GM12872 (cell line): ENCODE data around the gene FBLN5.

ENCODE experiments used
- TF ChIP-seq, protein P1 (sequence below): IDR thresholded peaks from 3 replicates; pipeline ENCODE4 v1.5.1; 2011; ENCODE audit warnings: low read depth, mild to moderate bottlenecking, low read length, moderate library complexity; ENCODE audit not compliant: insufficient read depth

Gene FBLN5

DNA sequence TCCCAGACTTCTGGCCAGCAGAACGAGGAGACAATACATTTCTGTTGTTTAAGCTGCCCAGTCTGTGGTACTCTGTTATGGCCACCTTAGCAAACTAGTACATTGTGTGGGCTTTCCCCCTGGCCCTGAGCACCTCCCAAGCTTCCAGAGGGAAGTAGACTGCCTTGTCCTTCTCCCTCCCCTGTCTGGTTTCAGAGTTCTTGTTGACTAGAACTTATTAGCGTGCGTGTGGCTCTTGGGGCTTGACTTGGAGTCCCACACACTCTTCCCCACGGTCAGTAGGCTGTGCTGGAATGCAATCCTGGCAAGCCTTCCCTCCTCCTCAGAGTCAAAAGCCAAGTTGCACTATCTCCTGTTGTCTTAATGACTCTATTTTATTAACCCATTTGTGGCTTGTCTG lies 27.7 kb downstream of the FBLN5 start:
- TF ChIP-seq, protein P1, sequence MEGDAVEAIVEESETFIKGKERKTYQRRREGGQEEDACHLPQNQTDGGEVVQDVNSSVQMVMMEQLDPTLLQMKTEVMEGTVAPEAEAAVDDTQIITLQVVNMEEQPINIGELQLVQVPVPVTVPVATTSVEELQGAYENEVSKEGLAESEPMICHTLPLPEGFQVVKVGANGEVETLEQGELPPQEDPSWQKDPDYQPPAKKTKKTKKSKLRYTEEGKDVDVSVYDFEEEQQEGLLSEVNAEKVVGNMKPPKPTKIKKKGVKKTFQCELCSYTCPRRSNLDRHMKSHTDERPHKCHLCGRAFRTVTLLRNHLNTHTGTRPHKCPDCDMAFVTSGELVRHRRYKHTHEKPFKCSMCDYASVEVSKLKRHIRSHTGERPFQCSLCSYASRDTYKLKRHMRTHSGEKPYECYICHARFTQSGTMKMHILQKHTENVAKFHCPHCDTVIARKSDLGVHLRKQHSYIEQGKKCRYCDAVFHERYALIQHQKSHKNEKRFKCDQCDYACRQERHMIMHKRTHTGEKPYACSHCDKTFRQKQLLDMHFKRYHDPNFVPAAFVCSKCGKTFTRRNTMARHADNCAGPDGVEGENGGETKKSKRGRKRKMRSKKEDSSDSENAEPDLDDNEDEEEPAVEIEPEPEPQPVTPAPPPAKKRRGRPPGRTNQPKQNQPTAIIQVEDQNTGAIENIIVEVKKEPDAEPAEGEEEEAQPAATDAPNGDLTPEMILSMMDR, result no peak

DNA sequence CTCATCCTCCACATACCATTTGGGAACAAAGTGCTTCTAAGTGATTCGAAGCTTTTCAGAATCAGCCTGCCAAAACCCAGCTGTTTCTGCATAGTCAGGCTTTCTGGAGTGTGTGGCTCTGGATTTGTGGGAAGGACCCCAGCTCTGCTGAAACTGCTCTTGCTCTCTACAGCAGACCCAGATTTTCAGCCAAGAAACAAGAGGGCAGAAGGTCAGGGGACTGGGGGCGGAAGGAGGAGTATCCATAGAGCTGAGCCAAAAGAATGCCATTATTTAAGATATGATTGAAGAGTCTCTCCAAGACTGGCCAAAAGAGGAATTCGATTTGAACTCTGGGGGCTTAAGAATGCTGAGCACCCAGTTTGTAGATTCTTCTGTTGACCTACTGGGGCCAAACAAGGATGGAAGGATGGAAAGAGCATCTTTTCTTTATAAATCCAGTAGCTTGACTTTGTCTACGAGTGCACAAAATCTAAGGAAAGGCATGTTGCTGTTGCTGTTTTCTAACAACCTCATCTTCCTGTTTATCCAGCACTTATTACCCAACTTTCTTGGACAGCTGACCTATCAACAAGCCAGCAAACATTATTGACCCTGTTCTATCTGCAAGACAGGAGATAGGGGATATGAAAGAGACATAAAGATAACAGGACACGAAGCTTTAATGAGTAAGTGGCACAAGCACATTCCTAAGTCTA lies 29.2 kb downstream of the FBLN5 start:
- TF ChIP-seq, protein P1, result no peak

DNA sequence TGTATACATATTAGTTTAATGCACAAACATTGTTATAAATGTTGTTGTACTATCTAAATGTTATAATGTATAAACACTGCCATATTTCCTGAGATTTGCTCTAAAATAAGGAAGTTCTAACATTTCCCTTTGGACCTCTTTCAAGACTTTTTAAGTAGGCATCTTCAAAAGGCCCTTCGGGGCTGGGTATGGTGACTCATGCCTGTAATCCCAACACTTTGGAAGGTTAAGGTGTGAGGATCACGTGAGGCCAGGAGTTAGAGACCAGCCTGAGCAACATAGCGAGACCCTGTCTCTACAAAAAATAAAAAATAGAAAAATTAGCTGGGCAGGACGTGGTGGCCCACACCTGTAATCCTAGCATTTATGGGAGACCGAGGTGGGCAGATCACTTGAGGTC lies 35.5 kb downstream of the FBLN5 start:
- TF ChIP-seq, protein P1, result no peak

DNA sequence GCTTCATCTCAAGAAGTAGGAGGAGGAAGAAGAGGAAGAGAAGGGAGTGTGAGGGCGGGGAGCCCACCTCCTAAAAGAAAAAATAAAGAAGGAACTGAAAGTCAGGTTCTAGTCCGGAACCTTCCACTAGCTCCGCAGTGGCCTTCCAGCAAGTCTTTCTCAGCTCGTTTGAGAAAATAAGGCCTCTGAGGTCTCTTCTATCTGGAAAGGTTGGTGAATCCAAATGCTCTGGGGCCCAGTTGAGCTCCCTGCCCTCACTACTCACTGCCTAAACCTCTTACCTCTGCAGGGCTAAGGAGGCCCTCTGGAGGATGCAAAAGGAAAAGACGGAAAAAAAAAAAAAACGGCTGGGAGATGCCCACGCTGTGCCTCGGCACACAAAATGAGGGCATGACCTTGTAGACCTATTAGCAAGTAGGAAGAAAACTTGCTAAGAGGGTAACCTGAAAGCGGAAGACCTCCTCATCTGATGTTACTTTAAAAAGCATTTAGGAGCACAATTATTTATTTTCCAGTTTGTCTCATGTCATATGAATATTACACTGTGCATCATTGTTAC lies 35.9 kb downstream of the FBLN5 start:
- TF ChIP-seq, protein P1, result peak; percentile 52

DNA sequence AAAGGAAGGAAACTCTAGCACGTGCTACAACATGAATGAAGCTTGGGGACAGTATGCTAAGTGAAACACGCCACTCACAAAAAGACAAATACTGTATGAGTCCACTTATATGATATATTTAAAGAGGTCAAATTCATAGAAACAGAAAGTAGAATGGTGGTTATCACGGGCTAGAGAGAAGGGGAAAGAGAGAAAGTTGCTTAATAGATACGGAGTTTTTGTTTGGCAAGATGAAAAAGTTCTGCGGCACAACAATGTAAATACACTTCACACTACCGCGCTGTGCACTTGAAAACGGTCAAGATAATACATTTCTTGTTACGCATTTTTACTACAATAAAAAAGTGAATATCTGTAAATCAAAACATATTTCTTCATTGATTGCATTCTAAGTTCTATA lies 37.3 kb downstream of the FBLN5 start:
- TF ChIP-seq, protein P1, result no peak

DNA sequence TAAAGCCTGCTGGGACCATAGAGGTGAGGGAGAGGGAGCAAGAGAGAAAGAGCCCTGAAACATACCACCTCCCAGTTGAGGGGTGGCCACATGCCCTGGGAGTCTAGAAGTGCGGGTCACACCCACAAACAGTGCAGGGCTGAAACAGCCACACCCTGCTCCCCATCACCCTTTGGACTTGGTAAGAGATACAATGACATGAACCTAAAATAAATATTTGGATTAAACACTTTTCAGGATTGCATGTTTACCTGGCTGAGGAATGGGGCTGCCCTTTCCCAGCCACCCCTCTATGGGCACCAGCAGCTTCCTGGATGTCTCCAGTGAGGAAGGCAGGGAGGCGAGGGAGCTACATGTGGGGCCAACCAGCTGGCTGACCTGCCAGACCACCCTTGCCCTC lies 41.1 kb downstream of the FBLN5 start:
- TF ChIP-seq, protein P1, result no peak

DNA sequence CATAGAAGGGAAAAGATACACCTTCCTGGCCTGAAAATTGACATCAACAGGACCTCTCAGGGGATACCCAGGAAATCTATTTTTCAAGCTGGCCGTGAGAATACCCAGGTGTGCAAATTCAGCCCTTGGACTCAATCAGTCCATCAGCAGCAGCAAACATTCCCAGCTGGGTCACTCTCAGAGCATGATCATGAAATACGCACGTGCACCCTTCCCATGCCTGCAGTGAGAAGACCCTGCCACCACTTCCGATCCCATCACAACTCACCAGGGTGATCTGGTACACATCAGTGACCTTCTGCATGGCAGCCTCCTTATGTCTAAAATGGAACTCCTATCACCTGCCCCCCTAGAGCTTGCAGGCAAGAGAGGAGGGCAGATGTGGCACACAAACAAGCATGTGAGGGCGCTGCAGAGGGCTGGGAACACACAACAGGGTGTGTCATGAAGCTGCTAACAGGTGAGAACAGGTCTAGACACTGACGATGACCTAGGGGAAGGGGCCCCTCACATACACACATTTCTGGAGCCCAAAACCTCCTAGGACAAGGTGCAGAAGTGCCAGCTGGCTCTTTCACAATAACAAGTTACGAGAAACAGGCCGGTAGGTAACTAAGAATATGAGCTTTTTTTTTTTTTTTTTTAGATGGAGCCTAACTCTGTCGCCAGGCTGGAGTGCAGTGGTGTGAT lies 42.4 kb downstream of the FBLN5 start:
- TF ChIP-seq, protein P1, result no peak
